ENCODE results near the gene KCNMB4.

KCNMB4 gene

GRCh38 chr12:70355972-70356371 is 10.1 kb upstream of the KCNMB4 start:
- Histone ChIP-seq H3K27me3 (ENCODE audit: insufficient read depth, low read length) (no peaks in the 10 kb centered on the region), H3K4me3 (ENCODE audit: low read length) (no peak overlapping the region), H3K4me1 (ENCODE audit: insufficient read depth, low read length) (no peaks in the 10 kb centered on the region), H3K9me3 (ENCODE audit: low read length) (no peaks in the 10 kb centered on the region), H2AFZ (ENCODE audit: low read depth, low read length) (no peak overlapping the region), H3K36me3 (ENCODE audit: insufficient read depth, low read length) (peaks cover 25% of the 10 kb centered on the region)

- H3K9me3 ChIP-seq (ENCODE audit: low read length) = no peaks in the 10 kb centered on the region
- no peaks in the 10 kb centered on the region for H3K27me3 ChIP-seq (ENCODE audit: insufficient read depth, low read length)
- H2AFZ ChIP-seq (ENCODE audit: low read depth, low read length) = no peak overlapping the region
- peaks cover 8% of the 10 kb centered on the region for H3K36me3 ChIP-seq (ENCODE audit: insufficient read depth, low read length)
- no peaks in the 10 kb centered on the region for H3K4me1 ChIP-seq (ENCODE audit: insufficient read depth, low read length)
- H3K4me3 ChIP-seq (ENCODE audit: low read length) = no peak overlapping the region
Observed at GRCh38 chr12:70359458-70360197, 6.5 kb upstream of the KCNMB4 start.

DNA sequence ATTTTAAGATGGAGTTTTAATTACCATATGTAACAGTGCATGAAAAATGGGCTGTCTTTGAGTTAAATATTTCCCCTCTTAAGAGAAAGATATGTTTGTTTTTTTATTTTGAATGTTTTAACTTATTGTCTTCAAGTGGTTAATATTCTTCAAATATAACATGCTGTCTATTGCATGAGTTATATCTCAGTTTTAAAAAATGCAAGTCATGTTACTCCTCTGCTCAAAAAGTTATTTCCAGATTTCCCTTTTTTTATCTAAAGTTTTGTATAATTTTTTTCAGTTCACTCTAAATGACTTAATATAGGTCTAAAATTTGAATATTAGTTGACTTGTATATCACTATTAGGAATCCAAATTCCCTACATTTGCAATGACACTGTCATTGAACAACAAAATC is 5.9 kb upstream of the KCNMB4 start:
- Histone ChIP-seq H3K36me3 (ENCODE audit: insufficient read depth, low read length) (peaks cover 2% of the 10 kb centered on the region), H3K4me1 (ENCODE audit: insufficient read depth, low read length) (peaks cover 3% of the 10 kb centered on the region), H2AFZ (ENCODE audit: low read depth, low read length) (no peak overlapping the region), H3K27me3 (ENCODE audit: insufficient read depth, low read length) (no peaks in the 10 kb centered on the region), H3K9me3 (ENCODE audit: low read length) (no peaks in the 10 kb centered on the region), H3K4me3 (ENCODE audit: low read length) (no peak overlapping the region)

- Histone ChIP-seq H3K36me3 (ENCODE audit: insufficient read depth, low read length) (no peaks in the 10 kb centered on the region), H3K27me3 (ENCODE audit: insufficient read depth, low read length) (no peaks in the 10 kb centered on the region), H3K4me1 (ENCODE audit: insufficient read depth, low read length) (peaks cover 29% of the 10 kb centered on the region), H3K9me3 (ENCODE audit: low read length) (no peaks in the 10 kb centered on the region), H2AFZ (ENCODE audit: low read depth, low read length) (peak overlapping the region; percentile 96), H3K4me3 (ENCODE audit: low read length) (peak overlapping the region; percentile 81)
Observed at GRCh38 chr12:70364695-70365397, 1.2 kb upstream of the KCNMB4 start.

DNA sequence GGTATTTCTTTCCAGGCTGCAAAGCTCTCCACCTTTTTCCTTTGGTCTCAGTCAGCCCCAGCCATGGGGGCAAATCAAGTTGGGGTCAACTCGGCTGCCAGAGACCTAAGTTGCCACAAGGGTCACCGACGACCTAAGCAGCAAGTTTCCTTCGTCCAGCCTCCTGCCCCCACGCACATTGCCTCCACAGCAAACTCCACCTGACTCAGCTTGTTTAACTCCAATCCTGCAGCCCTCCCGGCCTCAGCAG is 767 bp upstream of the KCNMB4 start:
- H3K36me3 ChIP-seq (ENCODE audit: insufficient read depth, low read length) = no peaks in the 10 kb centered on the region
- H3K9me3 ChIP-seq (ENCODE audit: low read length) = no peaks in the 10 kb centered on the region
- peaks cover 29% of the 10 kb centered on the region for H3K4me1 ChIP-seq (ENCODE audit: insufficient read depth, low read length)
- H3K27me3 ChIP-seq (ENCODE audit: insufficient read depth, low read length) = no peaks in the 10 kb centered on the region
- peak overlapping the region; percentile 96 for H2AFZ ChIP-seq (ENCODE audit: low read depth, low read length)
- peak overlapping the region; percentile 81 for H3K4me3 ChIP-seq (ENCODE audit: low read length)

DNA sequence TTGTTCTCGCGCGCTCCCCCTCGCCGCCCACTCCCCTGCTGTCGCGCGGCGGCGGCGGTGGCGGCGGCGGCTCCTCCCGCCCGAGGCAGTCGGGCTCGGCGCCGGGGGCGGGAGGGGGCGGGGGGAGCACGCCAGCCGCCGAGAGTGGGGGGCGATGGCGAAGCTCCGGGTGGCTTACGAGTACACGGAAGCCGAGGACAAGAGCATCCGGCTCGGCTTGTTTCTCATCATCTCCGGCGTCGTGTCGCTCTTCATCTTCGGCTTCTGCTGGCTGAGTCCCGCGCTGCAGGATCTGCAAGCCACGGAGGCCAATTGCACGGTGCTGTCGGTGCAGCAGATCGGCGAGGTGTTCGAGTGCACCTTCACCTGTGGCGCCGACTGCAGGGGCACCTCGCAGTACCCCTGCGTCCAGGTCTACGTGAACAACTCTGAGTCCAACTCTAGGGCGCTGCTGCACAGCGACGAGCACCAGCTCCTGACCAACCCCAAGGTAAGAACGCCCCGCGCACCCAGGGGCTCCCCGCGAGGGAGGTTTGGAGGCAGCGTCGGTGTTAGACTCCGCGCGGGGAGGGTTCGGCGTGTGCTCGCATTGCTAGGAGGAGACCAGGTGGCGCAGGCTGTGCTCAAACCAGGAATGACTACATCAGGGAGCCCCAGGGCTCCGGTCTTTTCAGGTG is 629 bp downstream of the KCNMB4 start:
- Histone ChIP-seq H3K27me3 (ENCODE audit: insufficient read depth, low read length) (no peaks in the 10 kb centered on the region), H3K36me3 (ENCODE audit: insufficient read depth, low read length) (no peaks in the 10 kb centered on the region), H2AFZ (ENCODE audit: low read depth, low read length) (peak overlapping the region; percentile 49), H3K4me3 (ENCODE audit: low read length) (peak overlapping the region; percentile 81), H3K9me3 (ENCODE audit: low read length) (no peaks in the 10 kb centered on the region), H3K4me1 (ENCODE audit: insufficient read depth, low read length) (peaks cover 29% of the 10 kb centered on the region)

DNA sequence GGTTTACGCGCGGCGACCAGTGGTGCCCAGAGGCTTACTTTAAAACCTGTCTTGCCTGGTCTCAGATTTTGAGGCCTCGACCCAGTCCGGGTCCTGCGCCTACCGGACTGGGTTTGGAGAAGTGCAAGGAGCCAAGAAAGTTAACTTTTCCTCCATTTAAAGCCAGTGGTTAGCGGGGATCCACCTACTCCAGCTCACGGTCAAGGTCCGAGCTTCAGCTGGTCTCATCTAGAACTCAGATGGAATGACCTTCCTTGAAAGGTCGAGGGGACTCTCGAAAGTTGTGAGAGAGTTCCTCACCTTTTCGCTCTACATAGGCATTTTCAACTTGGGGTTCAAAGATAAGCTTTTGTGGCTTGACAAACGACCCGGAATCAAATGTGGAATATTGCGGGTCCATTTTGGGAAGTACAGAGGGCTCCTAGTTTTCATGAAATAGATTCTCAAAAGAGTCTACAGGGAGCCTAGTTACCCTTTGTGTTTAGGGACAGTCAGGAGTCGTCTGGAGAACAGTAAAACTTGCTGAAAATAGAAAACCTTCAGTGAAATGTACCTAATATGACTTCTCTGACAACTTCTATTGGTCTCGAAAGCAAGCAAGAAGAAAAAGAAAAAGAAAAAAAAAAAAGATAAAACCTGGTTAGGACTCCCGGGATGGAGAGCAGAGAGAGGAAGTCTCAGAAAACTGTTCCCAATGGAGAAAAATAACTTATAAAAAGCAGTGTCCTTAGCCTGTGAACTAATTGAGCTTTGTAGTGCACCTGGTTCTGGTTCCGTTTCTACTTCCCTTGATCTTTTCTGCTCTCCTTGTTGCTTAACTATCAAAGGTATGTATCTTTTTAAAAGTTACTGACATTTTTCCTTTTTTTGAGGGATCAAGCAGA is 1.4 kb downstream of the KCNMB4 start:
- H3K27me3 ChIP-seq (ENCODE audit: insufficient read depth, low read length) = no peaks in the 10 kb centered on the region
- H3K36me3 ChIP-seq (ENCODE audit: insufficient read depth, low read length) = no peaks in the 10 kb centered on the region
- peak overlapping the region; percentile 49 for H2AFZ ChIP-seq (ENCODE audit: low read depth, low read length)
- H3K4me3 ChIP-seq (ENCODE audit: low read length) = peak overlapping the region; percentile 81
- H3K4me1 ChIP-seq (ENCODE audit: insufficient read depth, low read length) = peaks cover 29% of the 10 kb centered on the region
- H3K9me3 ChIP-seq (ENCODE audit: low read length) = peaks cover 3% of the 10 kb centered on the region

DNA sequence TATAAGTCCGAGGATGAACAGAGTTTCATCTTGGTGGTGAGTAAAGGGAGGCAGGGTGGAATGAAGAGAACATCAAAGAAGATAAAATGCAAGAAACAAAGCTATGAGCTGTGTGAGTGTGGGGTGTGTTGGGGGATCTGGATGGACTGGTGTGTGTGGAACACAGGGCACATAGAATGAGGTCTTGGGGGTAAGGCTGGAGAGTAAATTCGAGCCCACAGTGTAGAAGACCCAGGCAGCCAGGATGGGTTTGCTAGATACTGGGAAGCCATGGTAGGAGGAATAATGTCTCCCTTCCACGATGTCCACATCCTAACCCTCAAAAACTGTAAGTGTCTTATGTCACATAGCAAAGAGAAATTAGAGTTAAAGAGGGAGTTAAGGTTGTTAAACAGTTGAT is 6.8 kb downstream of the KCNMB4 start:
- peaks cover 15% of the 10 kb centered on the region for H3K4me1 ChIP-seq (ENCODE audit: insufficient read depth, low read length)
- no peak overlapping the region for H3K4me3 ChIP-seq (ENCODE audit: low read length)
- H3K36me3 ChIP-seq (ENCODE audit: insufficient read depth, low read length) = no peaks in the 10 kb centered on the region
- no peaks in the 10 kb centered on the region for H3K27me3 ChIP-seq (ENCODE audit: insufficient read depth, low read length)
- H3K9me3 ChIP-seq (ENCODE audit: low read length) = peaks cover 3% of the 10 kb centered on the region
- no peak overlapping the region for H2AFZ ChIP-seq (ENCODE audit: low read depth, low read length)

- Histone ChIP-seq H3K4me3 (ENCODE audit: low read length) (no peak overlapping the region), H3K4me1 (ENCODE audit: insufficient read depth, low read length) (no peaks in the 10 kb centered on the region), H3K36me3 (ENCODE audit: insufficient read depth, low read length) (peaks cover 3% of the 10 kb centered on the region), H2AFZ (ENCODE audit: low read depth, low read length) (no peak overlapping the region), H3K9me3 (ENCODE audit: low read length) (peaks cover 18% of the 10 kb centered on the region), H3K27me3 (ENCODE audit: insufficient read depth, low read length) (no peaks in the 10 kb centered on the region)
Observed at GRCh38 chr12:70379846-70380245, 13.8 kb downstream of the KCNMB4 start.

DNA sequence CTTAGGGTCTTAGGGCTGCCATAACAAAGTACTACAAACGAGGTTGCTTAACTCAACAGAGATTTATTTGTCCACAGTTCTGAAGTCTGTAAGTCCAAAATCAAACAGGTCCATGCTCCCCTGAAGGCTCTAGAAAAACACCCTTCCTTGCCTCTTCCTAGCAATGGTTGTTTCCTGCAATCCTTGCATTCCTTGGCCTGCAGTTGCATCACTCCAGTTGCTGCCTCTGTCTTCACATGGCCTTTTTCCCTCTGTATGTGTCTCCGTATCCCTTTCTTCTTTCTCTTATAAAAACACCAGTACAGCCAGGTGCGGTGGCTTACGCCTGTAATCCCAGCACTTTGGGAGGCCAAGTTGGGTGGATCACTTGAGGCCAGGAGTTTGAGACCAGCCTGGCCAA is 17.4 kb downstream of the KCNMB4 start:
- Histone ChIP-seq H2AFZ (ENCODE audit: low read depth, low read length) (no peak overlapping the region), H3K36me3 (ENCODE audit: insufficient read depth, low read length) (peaks cover 1% of the 10 kb centered on the region), H3K4me1 (ENCODE audit: insufficient read depth, low read length) (no peaks in the 10 kb centered on the region), H3K27me3 (ENCODE audit: insufficient read depth, low read length) (no peaks in the 10 kb centered on the region), H3K9me3 (ENCODE audit: low read length) (peaks cover 16% of the 10 kb centered on the region), H3K4me3 (ENCODE audit: low read length) (no peak overlapping the region)

- H2AFZ ChIP-seq (ENCODE audit: low read depth, low read length) = no peak overlapping the region
- H3K4me1 ChIP-seq (ENCODE audit: insufficient read depth, low read length) = no peaks in the 10 kb centered on the region
- peaks cover 1% of the 10 kb centered on the region for H3K36me3 ChIP-seq (ENCODE audit: insufficient read depth, low read length)
- peaks cover 14% of the 10 kb centered on the region for H3K9me3 ChIP-seq (ENCODE audit: low read length)
- no peak overlapping the region for H3K4me3 ChIP-seq (ENCODE audit: low read length)
- H3K27me3 ChIP-seq (ENCODE audit: insufficient read depth, low read length) = no peaks in the 10 kb centered on the region
Observed at GRCh38 chr12:70383886-70384285, 17.8 kb downstream of the KCNMB4 start.

DNA sequence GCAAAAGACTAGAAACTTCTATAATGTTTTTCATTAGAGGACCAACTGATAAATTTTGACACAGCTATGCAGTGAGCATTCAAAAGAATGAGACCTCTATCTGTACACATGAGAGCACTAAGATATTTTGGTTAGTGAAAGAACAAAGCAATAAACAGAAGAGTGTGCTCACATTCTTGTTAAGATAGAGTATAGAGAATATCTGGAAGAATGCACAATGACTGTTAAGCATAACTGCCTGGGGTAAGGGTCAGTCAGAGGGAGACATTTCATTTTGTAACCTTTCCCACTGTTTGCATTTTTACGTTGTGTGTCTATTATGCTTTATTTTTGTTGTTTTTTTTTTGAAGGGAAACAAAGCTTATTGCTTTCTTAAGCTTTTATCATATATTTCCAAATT is 20.7 kb downstream of the KCNMB4 start:
- Histone ChIP-seq H3K36me3 (ENCODE audit: insufficient read depth, low read length) (no peaks in the 10 kb centered on the region), H3K9me3 (ENCODE audit: low read length) (peaks cover 1% of the 10 kb centered on the region), H3K4me3 (ENCODE audit: low read length) (no peak overlapping the region), H3K4me1 (ENCODE audit: insufficient read depth, low read length) (no peaks in the 10 kb centered on the region), H3K27me3 (ENCODE audit: insufficient read depth, low read length) (no peaks in the 10 kb centered on the region), H2AFZ (ENCODE audit: low read depth, low read length) (no peak overlapping the region)

DNA sequence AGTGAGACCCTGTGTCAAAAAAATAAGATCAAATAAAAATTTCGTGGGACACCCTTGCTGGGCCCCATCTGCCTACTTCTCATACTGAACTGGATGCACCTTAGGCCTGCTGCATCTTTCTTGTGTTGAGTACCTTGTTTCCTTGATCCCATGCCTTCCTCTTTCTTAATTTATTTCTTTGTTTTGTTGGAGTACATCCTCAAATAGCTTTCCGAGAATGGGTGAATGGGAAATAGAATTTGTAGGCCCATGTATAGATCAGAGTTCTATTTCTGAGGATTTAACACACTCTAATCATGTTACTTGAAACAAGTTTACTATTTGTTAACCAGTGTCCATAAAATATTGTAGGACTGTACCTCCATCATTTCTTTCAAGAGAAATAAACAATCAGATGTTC is 23.6 kb downstream of the KCNMB4 start:
- Histone ChIP-seq H3K9me3 (ENCODE audit: low read length) (peaks cover 3% of the 10 kb centered on the region), H3K4me1 (ENCODE audit: insufficient read depth, low read length) (no peaks in the 10 kb centered on the region), H3K27me3 (ENCODE audit: insufficient read depth, low read length) (no peaks in the 10 kb centered on the region), H3K4me3 (ENCODE audit: low read length) (no peak overlapping the region), H2AFZ (ENCODE audit: low read depth, low read length) (no peak overlapping the region), H3K36me3 (ENCODE audit: insufficient read depth, low read length) (no peaks in the 10 kb centered on the region)
